ENCODE data around the gene DGKD.

The DGKD gene

GRCh38 chr2:233421091-233421816 is 67.0 kb downstream of the DGKD start:
- TF ChIP-seq SIN3A (IDR thresholded peaks at IDR 0.05; ENCODE audit: borderline replicate concordance, insufficient read depth, low read length) (no peak), REST (IDR thresholded peaks at IDR 0.05; ENCODE audit: insufficient read depth in 1 of 2, low read depth in 2 of 2, low read length in 2 of 2) (no peak), FOXP2 (optimal IDR thresholded peaks at IDR 0.05; ENCODE audit: borderline replicate concordance, extremely low read depth, extremely low read length, insufficient read depth) (no peak), TAF1 (IDR thresholded peaks at IDR 0.05; ENCODE audit: borderline replicate concordance, insufficient read depth, low read length) (no peak), POLR2AphosphoS5 (IDR thresholded peaks at IDR 0.05; ENCODE audit: low read depth, low read length) (no peak)

GRCh38 chr2:233422050-233422639 is 67.9 kb downstream of the DGKD start:
- no peak for TF ChIP-seq FOXP2 (optimal IDR thresholded peaks at IDR 0.05; ENCODE audit: borderline replicate concordance, extremely low read depth, extremely low read length, insufficient read depth)

GRCh38 chr2:233422649-233423551 is 68.6 kb downstream of the DGKD start:
- no peak for TF ChIP-seq TAF1 (IDR thresholded peaks at IDR 0.05; ENCODE audit: borderline replicate concordance, insufficient read depth, low read length)
- TF ChIP-seq REST (IDR thresholded peaks at IDR 0.05; ENCODE audit: insufficient read depth in 1 of 2, low read depth in 2 of 2, low read length in 2 of 2) = no peak

- TF ChIP-seq REST (IDR thresholded peaks at IDR 0.05; ENCODE audit: insufficient read depth in 1 of 2, low read depth in 2 of 2, low read length in 2 of 2) (no peak), POLR2AphosphoS5 (IDR thresholded peaks at IDR 0.05; ENCODE audit: low read depth, low read length) (no peak), TAF1 (IDR thresholded peaks at IDR 0.05; ENCODE audit: borderline replicate concordance, insufficient read depth, low read length) (no peak), FOXP2 (optimal IDR thresholded peaks at IDR 0.05; ENCODE audit: borderline replicate concordance, extremely low read depth, extremely low read length, insufficient read depth) (no peak)
Observed at GRCh38 chr2:233423552-233423860, 69.2 kb downstream of the DGKD start.

- TF ChIP-seq POLR2AphosphoS5 (IDR thresholded peaks at IDR 0.05; ENCODE audit: low read depth, low read length) (no peak), SIN3A (IDR thresholded peaks at IDR 0.05; ENCODE audit: borderline replicate concordance, insufficient read depth, low read length) (no peak), FOXP2 (optimal IDR thresholded peaks at IDR 0.05; ENCODE audit: borderline replicate concordance, extremely low read depth, extremely low read length, insufficient read depth) (no peak), REST (IDR thresholded peaks at IDR 0.05; ENCODE audit: insufficient read depth in 1 of 2, low read depth in 2 of 2, low read length in 2 of 2) (no peak), TAF1 (IDR thresholded peaks at IDR 0.05; ENCODE audit: borderline replicate concordance, insufficient read depth, low read length) (no peak)
Observed at GRCh38 chr2:233424154-233424951, 70.1 kb downstream of the DGKD start.
